ENCODE data around the gene TNS3.

Gene TNS3

DNA sequence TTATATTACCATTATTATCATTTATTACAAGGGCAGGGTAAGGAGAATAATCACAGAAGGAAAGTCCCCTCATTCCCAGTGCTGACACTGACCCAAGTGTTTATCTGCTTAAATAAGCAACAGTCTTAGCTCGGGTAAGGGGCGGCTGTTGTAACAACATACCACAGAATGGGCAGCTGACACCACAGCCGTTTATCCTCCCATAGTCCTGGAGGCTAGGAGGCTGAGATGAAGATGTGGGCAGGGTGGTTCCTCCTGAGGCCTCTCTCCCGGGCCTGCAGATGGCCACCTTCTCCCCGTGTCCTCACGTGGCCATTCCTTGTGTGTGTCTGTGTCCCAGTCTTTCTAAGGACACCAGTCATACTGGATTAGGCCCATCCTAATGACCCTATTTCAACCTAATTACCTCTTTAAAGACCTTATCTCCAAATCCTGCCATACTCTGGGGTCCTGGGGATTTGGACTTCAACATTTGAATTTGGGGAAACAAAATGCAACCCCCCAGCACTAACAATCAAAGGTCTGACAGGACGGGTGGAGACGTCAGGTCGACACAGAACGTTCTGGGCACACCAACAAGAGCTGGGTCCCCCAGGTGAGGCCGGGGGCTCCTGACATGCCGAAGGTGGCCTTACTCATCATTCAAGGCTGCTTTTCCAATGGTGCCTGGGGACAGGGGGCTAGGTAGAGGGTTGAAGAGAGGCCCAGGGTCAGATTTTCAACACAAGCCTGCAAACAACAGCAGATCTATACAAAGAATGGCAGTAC lies 93.5 kb downstream of the TNS3 start:
- no peak overlapping the region for H3K4me3 ChIP-seq (ENCODE audit: control insufficient read depth, low read depth, low read length)
- no peak for DNase-seq (ENCODE audit: low read depth)
- TF ChIP-seq, protein P1, sequence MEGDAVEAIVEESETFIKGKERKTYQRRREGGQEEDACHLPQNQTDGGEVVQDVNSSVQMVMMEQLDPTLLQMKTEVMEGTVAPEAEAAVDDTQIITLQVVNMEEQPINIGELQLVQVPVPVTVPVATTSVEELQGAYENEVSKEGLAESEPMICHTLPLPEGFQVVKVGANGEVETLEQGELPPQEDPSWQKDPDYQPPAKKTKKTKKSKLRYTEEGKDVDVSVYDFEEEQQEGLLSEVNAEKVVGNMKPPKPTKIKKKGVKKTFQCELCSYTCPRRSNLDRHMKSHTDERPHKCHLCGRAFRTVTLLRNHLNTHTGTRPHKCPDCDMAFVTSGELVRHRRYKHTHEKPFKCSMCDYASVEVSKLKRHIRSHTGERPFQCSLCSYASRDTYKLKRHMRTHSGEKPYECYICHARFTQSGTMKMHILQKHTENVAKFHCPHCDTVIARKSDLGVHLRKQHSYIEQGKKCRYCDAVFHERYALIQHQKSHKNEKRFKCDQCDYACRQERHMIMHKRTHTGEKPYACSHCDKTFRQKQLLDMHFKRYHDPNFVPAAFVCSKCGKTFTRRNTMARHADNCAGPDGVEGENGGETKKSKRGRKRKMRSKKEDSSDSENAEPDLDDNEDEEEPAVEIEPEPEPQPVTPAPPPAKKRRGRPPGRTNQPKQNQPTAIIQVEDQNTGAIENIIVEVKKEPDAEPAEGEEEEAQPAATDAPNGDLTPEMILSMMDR (IDR thresholded peaks at IDR 0.05; ENCODE audit: control insufficient read depth, insufficient read depth, low read depth, low read length, missing control alignments), result no peak

DNA sequence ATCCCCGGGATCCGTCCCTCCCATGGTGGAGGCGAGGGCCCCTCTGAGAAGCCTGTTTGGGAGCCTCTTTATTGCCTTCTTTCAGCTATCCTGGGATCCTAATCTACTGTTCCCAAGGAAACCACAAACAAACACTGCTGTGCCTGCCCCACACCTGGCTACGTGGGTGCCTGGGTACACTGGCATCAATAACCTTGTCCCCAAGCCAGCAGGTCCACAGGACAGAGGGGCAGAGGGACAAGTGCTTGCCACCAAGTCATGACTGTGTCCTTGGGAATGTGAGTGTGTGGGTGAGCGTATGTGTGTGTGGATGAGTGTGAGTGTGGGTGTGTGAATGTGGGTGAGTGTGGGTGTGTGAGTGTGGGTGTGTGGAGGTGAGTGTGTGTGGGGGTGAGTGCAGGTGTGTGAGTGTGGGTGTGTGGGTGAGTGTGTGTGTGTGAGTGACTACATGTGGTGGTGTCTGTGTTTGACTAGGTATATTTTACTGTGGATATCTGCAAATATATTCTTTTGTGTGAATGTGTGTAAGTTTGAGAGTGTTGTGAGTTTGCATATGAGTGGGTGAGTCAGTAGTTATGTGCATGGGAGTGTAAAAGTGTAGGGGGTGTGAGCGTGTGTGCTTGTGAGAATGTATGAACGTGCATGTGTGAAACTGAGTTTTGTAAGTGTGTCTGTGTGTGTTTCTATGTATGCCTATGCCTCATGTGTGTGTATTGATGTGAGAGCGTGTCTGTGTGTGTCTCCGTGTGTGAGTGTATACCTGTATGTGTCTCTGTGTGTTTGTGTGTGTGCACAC lies 96.1 kb downstream of the TNS3 start:
- H3K4me3 ChIP-seq (ENCODE audit: control insufficient read depth, low read depth, low read length), result no peak overlapping the region
- TF ChIP-seq, protein P1 (IDR thresholded peaks at IDR 0.05; ENCODE audit: control insufficient read depth, insufficient read depth, low read depth, low read length, missing control alignments), result no peak
- DNase-seq (ENCODE audit: low read depth), result no peak

DNA sequence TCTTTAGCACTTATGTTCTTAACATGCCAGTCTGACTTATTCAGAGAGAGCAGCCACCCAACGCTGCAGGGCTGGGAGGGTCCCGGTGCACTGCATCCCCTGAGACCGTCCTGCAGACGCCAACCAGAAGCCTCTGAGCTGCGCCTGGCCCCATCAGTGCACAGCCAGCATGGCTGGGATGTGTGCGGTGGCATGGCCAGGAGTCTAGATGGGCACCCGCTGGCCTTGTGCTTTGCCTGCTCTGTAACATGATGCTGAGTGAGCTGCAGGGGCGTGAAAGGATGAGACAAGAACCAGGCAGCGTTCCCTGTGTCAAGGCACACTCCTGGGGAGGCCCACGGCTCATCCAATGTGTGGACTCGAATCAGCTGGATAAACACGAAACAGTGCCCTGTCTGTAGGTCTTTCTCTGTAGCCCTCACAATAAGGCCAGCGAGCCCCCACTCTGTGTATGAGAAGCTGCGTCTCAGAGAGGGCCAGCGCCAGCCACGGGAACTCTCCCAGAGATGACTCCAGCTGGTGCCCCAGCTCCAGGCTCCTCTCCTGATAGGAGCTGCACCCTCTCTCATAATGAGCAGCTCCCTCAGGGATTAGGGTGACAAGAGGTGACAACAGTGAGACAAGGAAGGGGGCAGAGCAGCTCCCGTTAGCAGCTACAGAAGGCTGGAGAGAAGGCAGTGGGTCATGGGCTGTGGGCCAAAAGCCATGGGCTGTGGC lies 96.8 kb downstream of the TNS3 start:
- H3K4me3 ChIP-seq (ENCODE audit: control insufficient read depth, low read depth, low read length), result no peak overlapping the region
- TF ChIP-seq, protein P1 (IDR thresholded peaks at IDR 0.05; ENCODE audit: control insufficient read depth, insufficient read depth, low read depth, low read length, missing control alignments), result no peak
- DNase-seq (ENCODE audit: low read depth), result no peak

DNA sequence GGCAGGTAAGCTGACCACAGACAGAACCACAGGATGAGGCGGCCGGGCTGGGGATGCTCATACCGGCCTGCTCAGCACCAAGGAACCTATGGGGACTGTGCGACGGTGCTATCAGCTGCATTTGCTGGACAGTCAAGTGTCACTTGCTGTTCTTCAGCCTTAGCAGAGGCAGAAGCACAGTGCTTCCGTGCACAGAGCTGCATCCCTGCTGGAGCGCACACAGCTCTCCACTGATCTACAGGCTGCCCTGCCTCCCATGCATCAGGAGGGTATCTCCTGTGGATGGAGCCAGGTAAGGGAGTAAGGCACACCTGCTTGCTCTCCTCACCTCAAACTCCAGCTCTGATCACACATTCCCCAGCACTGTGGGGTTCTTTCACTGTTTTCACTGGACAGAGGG lies 97.5 kb downstream of the TNS3 start:
- no peak for DNase-seq (ENCODE audit: low read depth)
- TF ChIP-seq, protein P1 (IDR thresholded peaks at IDR 0.05; ENCODE audit: control insufficient read depth, insufficient read depth, low read depth, low read length, missing control alignments), result no peak

DNA sequence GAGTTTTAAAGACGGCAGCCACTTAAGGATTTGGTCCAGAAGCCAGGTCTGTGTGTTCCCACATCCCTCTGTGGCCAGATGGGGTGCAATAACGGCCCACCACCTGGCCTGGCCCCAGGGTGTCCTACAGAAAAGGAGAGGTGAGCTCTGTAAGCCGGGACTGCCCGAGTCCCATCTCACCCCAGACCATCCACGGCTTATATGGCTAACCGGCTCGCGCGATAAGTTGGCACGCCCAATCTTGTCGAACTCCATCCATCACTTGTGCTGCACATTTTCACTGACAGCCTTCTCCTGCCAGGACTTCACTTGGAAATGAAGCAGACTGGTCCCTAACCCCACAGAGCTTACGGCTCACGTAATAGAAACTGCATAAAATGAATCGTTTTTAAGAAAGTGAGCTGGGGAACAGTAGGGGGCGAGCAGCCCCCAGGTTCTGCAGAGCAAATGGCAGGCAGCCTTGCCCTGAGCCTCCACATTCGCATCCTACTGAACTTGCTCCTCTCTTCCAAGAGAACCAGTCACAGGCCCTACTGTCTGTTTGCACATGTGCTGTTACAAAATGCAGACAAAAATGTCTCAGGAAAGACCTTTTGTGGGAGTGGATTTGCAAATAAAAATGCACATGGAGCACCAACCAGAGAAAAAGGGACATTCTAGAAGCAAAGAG lies 98.2 kb downstream of the TNS3 start:
- TF ChIP-seq, protein P1 (IDR thresholded peaks at IDR 0.05; ENCODE audit: control insufficient read depth, insufficient read depth, low read depth, low read length, missing control alignments), result no peak
- H3K4me3 ChIP-seq (ENCODE audit: control insufficient read depth, low read depth, low read length), result no peak overlapping the region
- DNase-seq (ENCODE audit: low read depth), result no peak

More for the DNA sequence above, 97.5 kb downstream of the TNS3 start:
- H3K4me3 ChIP-seq (ENCODE audit: control insufficient read depth, low read depth, low read length), result no peak overlapping the region
